GM18505 (cell line): ENCODE data around the gene XPC.

Experiments
- ATAC-seq: cut with Tn5 transposase; IDR thresholded peaks from one replicate; pipeline ENCODE4 v1.9.1; 2021; ENCODE audit not compliant: unreplicated experiment
- POLR2A ChIP-seq: IDR thresholded peaks from 4 replicates; pipeline ENCODE4 v1.6.1; 2011; ENCODE audit warnings: borderline replicate concordance; ENCODE audit not compliant: insufficient read depth, insufficient read length; ENCODE audit errors: extremely low read depth

Gene XPC

DNA sequence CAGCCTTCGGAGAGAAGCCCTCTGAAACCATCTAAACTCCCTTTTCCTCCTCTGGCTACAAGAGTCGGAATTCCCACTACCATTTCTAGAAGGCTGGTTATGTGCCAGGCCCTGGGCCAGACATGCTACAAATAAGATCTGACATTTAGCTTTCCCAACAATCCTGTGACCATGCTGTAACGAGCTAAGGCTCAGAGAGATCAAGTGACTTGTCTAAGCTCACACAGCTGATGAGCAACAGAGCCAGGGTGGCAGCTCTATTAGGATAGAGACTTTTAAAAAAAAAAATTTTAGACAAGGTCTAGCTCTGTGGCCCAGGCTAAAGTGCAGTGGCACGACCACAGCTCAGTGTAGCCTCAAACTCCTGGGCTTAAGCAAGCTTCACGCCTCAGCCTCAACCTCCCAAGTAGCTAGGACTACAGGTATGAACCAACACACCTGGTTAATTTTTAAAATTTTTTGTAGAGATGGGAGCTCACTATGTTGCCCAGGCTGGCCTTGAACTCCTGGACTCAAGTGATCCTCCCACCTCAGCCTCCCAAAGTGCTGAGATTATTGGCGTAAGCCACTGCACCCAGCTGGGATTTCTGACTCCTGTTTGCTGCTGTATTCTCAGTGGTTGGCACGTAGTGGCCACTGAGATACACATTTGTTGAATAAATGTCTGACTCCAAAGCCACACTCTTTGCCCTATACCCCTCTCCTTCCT is 34.8 kb upstream of the XPC start:
- no peak for ATAC-seq
- no peak for TF ChIP-seq POLR2A

DNA sequence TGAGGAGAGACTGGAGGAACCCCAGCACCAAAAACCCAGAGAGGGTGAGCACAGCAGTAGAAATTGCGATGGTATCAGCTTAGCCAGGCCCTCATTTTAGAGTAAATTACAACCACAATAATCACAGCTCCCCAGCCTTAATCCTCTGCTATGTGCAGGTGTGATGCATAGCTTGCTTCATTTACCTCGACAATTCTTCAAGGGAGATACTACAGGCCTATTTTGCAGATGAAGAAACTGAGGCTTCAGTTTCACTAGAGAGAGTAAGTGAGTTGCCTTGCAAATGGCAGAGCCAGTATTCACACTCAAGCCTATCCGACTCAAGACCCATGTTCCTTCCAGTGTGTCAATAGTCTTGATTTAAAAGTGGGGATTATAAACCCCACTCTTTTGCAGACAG is 33.6 kb upstream of the XPC start:
- TF ChIP-seq POLR2A: no peak
- ATAC-seq: no peak

DNA sequence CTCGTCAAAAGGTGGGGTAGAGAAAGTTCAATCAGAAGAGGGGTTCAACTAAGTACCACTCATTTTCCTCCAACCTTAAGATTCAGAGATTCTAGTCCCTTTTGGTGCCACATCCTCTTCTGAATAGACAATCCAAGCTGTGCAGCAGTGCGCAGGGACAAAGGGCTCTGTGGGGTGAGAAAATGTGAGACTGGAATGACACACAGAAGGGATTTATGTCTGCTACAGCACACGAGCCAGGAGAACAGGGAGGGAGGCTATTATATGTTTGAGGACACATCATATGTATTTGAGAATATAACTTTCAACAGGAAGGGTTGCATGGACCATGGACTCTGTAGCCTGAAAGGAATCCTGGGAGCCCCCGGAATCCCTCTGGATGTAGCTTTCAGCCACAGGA is 33.2 kb upstream of the XPC start:
- TF ChIP-seq POLR2A: no peak
- no peak for ATAC-seq

DNA sequence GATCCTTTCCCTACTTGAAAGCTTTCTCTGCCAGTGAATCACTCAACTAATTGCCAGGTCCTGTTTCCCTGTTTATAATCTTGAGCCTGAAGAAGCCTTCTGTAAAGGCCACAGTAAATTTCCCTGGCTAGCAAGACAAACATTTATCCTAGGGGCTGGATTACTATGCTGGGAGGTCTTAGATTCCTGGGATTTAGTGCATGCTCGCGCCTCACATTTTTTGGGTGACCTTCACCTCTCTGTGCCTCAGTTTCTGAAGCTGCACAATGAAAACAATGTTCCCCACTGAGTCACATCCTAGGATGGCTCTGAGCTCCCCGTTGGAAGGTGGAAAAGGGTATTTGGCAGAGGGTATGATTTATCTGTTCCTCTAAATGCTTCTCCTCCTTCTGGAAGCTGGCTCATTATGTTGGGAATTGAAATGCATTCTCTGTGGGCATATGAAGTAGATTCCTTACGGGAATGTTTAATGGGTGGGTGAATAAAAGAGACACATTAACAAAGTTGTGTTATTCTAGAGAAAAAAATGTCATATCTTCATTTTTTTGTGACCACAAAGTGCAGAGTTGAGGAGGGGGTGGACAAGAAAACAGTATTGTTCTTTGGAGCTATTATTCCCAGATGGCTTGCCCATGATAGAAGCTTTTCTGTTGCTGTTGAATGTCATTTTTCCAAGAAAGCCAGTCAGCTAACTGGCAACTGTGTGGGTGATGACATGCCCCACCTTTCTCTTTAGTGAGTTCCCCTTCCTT is 32.6 kb upstream of the XPC start:
- no peak for ATAC-seq
- no peak for TF ChIP-seq POLR2A

DNA sequence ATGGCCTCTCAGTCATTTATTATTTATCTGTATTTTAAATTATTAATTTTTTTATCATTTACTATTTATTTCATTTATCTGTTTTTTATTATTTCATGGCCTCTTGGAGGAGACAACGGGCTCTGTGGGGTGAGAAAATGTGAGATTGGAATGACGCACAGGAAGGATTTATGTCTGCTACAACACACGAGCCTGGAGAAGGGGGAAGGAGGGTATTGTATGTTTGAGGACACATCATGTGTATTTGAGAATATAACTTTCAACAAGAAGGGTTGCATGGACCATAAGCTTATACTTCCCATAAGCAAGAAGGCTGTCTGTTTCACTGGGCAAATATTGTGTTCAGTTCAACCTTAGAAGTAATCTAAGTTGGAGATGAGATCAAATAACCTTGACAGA is 31.9 kb upstream of the XPC start:
- TF ChIP-seq POLR2A: no peak
- no peak for ATAC-seq

DNA sequence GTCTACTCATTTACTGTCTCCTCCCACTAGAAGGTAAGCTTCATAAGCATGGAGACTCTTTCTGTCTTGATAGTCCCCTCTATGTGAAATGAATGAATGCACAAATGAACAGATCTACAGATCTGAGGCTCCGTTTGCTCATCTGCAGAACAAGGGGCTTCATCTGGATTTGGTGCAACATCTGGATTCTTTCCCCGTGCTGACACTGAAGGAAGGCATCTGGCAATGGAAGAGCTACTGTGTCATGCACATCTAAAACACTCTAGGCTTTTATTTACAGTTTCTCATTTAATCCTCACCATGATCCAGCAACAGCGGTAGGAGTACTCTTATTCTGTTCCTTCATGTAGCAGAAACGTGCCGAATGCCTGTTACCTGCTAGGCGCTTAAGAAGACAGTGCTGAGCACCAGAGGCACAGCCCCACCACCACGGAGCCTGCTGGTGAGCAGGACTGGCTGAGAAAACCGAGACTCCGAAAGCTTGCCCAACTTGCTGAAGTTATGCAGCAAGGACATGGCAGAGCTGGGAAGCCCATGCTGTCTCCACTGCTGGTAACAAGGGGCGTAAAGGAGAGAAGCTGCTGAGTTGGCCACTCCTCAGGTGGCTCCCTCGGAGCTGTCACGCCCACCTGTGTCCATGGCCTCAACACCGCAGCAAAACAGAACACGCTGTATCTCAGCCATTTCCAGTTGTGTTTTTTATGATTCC is 31.3 kb upstream of the XPC start:
- TF ChIP-seq POLR2A: no peak

DNA sequence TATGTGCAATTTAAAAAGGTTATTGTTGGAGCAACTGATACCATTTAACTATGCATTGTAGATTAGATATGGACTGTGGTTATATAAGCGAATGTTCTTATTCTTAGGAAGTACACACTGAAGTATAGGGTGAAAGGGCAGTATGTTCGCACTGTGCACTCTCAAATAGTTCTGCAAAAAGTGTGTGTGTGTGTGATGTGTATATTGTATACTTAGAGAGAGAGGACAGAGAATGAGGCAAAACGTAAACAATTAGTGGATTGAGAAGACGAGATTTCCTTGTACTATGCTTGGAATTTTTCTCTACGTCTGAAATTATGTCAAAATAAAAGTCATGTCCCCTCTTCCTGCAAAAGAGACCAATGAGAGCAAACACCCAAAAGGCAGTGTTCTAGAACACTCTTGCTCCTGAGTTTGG is 30.6 kb upstream of the XPC start:
- TF ChIP-seq POLR2A: no peak
- ATAC-seq: no peak

More for the DNA sequence above, 31.3 kb upstream of the XPC start:
- ATAC-seq: no peak

DNA sequence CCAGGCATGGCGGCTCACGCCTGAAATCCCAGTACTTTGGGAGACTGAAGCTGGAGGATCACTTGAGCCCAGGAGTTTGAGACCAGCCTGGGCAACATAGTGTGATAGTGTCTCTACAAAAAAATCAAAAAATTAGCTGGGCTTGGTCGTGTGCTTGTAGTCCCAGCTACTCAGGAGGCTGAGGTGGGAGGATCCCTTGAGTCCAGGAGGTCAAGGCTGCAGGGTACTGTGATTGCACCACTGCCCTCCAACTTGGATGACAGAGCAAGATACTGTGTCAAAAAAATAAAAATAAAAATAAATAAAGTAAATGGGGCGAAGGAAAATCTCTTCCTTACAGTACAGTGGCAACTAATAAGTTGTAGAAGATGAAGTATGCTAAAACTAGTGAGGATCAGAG is 29.8 kb upstream of the XPC start:
- no peak for ATAC-seq
- TF ChIP-seq POLR2A: no peak

DNA sequence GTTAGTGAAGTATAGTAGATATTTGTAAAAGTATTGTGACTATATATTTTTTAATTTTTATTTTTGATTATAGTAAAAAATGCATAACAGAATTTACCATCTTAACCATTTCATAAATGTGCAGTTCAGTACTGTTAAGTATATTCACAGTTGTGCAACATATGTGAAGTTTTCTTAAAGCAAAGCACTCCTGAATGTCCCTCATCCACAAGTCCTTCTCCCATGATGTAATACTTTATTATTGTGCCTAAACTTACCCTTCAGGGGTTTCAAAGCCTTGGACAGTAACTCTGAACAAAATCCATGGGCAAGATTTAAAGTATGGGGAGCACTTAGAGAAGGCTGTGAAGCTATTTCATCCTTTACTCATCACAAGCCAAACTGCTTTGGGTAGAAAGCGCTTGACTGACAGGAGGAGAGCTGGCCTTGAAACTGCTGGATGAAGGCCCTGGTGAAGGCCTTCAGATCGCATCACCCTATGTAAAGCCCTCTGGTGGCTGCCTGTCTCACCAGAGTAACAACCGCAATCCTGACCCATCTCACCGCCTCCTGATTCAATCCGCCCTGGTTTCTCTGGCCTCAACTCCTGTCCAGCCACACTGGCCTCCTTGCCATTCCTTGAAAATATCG is 28.3 kb upstream of the XPC start:
- ATAC-seq: no peak
- no peak for TF ChIP-seq POLR2A

DNA sequence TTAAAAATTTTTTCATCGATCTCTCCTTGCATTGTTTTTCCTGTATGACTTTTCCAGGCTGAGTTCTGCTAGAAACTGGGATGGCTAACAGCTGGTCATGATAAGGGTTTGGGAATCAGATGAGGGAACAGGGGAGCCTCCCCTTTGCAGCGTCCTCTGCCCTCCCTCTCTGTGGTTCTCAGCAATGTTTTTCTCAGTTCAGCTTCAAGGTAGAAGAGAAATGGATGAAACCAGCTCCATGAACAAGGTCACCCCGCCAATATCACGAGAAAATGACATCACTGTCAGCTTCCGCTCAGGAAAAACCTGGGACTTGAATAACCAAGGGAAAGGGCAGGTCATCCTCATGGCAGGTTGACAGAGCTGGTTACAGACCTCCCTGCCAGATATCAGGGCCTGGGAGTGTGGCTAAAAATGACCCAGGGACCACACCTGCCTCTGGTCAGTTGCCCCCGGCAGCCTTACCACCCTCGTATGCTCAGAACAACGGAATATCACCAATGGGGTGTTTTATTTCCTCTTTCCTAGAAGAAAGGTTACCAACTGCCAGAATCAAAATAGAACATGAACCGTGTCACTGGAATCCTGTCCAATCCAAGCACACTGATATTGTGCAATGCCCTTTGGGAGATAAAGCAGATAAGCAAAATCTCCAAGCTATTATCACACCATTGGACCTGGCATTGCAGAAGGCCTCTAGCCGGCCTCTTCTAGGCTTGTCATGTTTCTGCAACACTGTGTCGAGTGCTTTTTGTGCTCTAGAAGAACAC is 26.3 kb upstream of the XPC start:
- ATAC-seq: no peak
- TF ChIP-seq POLR2A: no peak

DNA sequence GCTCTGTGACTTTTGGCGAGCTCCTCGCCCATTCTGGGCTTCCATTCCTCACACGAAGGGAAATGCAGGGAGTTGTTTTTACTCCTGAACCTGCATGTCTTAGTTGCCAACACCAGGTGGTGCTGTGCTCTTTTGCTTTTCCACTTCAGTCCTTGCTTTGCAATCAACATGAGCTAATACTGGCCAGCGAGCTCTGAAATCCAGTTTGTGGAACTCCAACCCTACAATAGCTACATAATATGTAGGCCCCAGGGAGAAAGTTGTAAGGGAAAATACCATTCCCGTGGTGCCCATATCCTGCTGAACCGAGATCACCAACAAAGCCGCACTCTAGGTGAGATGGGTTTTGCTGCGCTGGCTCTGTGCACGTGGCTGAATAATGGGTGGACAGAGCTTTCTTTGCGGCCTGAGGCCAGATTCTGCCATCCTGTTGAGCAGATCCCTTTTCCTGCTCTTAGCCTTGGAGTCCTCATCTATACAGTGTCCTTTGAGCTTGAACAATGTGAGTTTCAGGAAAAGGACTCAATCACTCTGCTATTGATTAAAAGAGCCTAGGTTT is 25.2 kb upstream of the XPC start:
- TF ChIP-seq POLR2A: no peak
- ATAC-seq: no peak

DNA sequence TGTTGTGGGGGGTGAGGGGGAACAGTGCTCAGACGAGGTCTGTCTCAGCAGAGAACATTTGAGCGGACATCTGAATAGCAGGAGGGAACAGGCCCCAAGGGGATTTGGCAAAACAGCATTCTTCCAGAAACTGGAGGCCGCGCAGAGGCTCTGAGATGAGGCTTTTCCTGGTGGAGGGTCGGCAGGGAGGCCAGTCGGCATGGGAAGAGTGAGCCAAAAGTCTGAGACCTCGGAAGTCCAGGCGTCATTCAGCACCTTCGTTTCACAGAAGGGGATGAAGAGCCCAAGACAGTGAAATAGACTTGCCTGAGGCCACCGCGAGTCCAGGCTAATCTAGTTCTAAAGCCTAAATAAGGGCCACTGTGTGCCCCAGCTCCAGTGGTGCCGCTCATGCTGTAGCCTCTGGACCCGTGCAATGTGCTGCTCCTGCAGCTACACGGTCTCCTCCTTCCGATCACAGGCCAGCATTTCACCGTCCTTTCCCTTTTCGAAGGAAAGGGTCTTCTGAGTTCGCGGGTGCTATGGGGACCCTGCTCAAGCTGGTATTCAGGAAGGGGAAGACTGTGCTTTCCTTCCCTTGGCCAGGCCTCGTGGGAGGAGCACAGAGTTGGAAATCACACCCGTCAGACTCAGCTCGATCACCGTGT is 24.6 kb upstream of the XPC start:
- no peak for TF ChIP-seq POLR2A
- ATAC-seq: no peak
